ENCODE measurements around the gene CSTPP1.

The CSTPP1 gene

GRCh38 chr11:47005441-47005840 lies 68.9 kb downstream of the CSTPP1 start:
- H3K4me1 ChIP-seq (ENCODE audit: insufficient read depth, poor library complexity, severe bottlenecking), result no peaks in the 10 kb centered on the region
- H3K27me3 ChIP-seq (ENCODE audit: insufficient read depth, poor library complexity, severe bottlenecking), result no peaks in the 10 kb centered on the region
- TF ChIP-seq CTCF (IDR thresholded peaks at IDR 0.05; ENCODE audit: poor library complexity, severe bottlenecking), result no peak
- no peaks in the 10 kb centered on the region for H3K36me3 ChIP-seq (ENCODE audit: low read depth)
- H3K27ac ChIP-seq (ENCODE audit: poor library complexity, severe bottlenecking), result no peak overlapping the region
- ATAC-seq (ENCODE audit: low read depth), result no peak
- H3K9me3 ChIP-seq (ENCODE audit: severe bottlenecking), result no peaks in the 10 kb centered on the region
- no peak overlapping the region for H3K4me3 ChIP-seq (ENCODE audit: severe bottlenecking)
- DNase-seq (ENCODE audit: low spot score), result no peak

- DNase-seq (ENCODE audit: low spot score), result no peak
- TF ChIP-seq CTCF (IDR thresholded peaks at IDR 0.05; ENCODE audit: poor library complexity, severe bottlenecking), result no peak
- no peak for ATAC-seq (ENCODE audit: low read depth)
- Histone ChIP-seq H3K27me3 (ENCODE audit: insufficient read depth, poor library complexity, severe bottlenecking) (no peaks in the 10 kb centered on the region), H3K36me3 (ENCODE audit: low read depth) (no peaks in the 10 kb centered on the region), H3K4me1 (ENCODE audit: insufficient read depth, poor library complexity, severe bottlenecking) (no peaks in the 10 kb centered on the region), H3K4me3 (ENCODE audit: severe bottlenecking) (no peak overlapping the region), H3K27ac (ENCODE audit: poor library complexity, severe bottlenecking) (no peak overlapping the region), H3K9me3 (ENCODE audit: severe bottlenecking) (no peaks in the 10 kb centered on the region)
These were observed 71.0 kb downstream of the CSTPP1 start for GRCh38 chr11:47007579-47007978.

GRCh38 chr11:47010179-47010578 lies 73.6 kb downstream of the CSTPP1 start:
- DNase-seq (ENCODE audit: low spot score) (no peak), ATAC-seq (ENCODE audit: low read depth) (no peak)
- Histone ChIP-seq H3K4me3 (ENCODE audit: severe bottlenecking) (no peak overlapping the region), H3K36me3 (ENCODE audit: low read depth) (no peaks in the 10 kb centered on the region), H3K9me3 (ENCODE audit: severe bottlenecking) (no peaks in the 10 kb centered on the region), H3K27ac (ENCODE audit: poor library complexity, severe bottlenecking) (no peak overlapping the region), H3K27me3 (ENCODE audit: insufficient read depth, poor library complexity, severe bottlenecking) (no peaks in the 10 kb centered on the region), H3K4me1 (ENCODE audit: insufficient read depth, poor library complexity, severe bottlenecking) (no peaks in the 10 kb centered on the region)
- no peak for TF ChIP-seq CTCF (IDR thresholded peaks at IDR 0.05; ENCODE audit: poor library complexity, severe bottlenecking)

- Histone ChIP-seq H3K36me3 (ENCODE audit: low read depth) (no peaks in the 10 kb centered on the region), H3K4me1 (ENCODE audit: insufficient read depth, poor library complexity, severe bottlenecking) (no peaks in the 10 kb centered on the region), H3K9me3 (ENCODE audit: severe bottlenecking) (no peaks in the 10 kb centered on the region), H3K27me3 (ENCODE audit: insufficient read depth, poor library complexity, severe bottlenecking) (no peaks in the 10 kb centered on the region), H3K4me3 (ENCODE audit: severe bottlenecking) (no peak overlapping the region), H3K27ac (ENCODE audit: poor library complexity, severe bottlenecking) (no peak overlapping the region)
- DNase-seq (ENCODE audit: low spot score) (no peak), ATAC-seq (ENCODE audit: low read depth) (no peak)
- no peak for TF ChIP-seq CTCF (IDR thresholded peaks at IDR 0.05; ENCODE audit: poor library complexity, severe bottlenecking)
These were observed 77.5 kb downstream of the CSTPP1 start for GRCh38 chr11:47014097-47014496.

GRCh38 chr11:47018637-47019036 lies 82.1 kb downstream of the CSTPP1 start:
- no peaks in the 10 kb centered on the region for H3K4me1 ChIP-seq (ENCODE audit: insufficient read depth, poor library complexity, severe bottlenecking)
- no peak for ATAC-seq (ENCODE audit: low read depth)

More at GRCh38 chr11:47018637-47019036, 82.1 kb downstream of the CSTPP1 start:
- H3K4me3 ChIP-seq (ENCODE audit: severe bottlenecking), result no peak overlapping the region
- H3K27me3 ChIP-seq (ENCODE audit: insufficient read depth, poor library complexity, severe bottlenecking), result no peaks in the 10 kb centered on the region
- DNase-seq (ENCODE audit: low spot score), result no peak
- H3K36me3 ChIP-seq (ENCODE audit: low read depth), result no peaks in the 10 kb centered on the region
- no peak overlapping the region for H3K27ac ChIP-seq (ENCODE audit: poor library complexity, severe bottlenecking)
- H3K9me3 ChIP-seq (ENCODE audit: severe bottlenecking), result no peaks in the 10 kb centered on the region
- TF ChIP-seq CTCF (IDR thresholded peaks at IDR 0.05; ENCODE audit: poor library complexity, severe bottlenecking), result no peak

Data from RWPE2 (cell line).